HFFc6 (cell line): ENCODE results near the gene OAS3. TPM values are rescaled to one million over a fixed set of nuclear protein-coding genes. Genes with fewer than 3 reads are reported as not detected.

Experiments used
- DNase-seq: peaks from one replicate; pipeline ENCODE4 v3.0.0-alpha.2; 2018
- H3K27ac Mint-ChIP-seq: 2 replicates; pipeline ENCODE4 v1.8.0; 2020; ENCODE audit warnings: mild to moderate bottlenecking, mixed read lengths
- H3K27me3 Mint-ChIP-seq: 2 replicates; pipeline ENCODE4 v1.8.0; 2021; ENCODE audit warnings: mild to moderate bottlenecking, moderate library complexity, mixed read lengths; ENCODE audit not compliant: insufficient read depth
- H3K36me3 Mint-ChIP-seq: 2 replicates; pipeline ENCODE4 v1.8.0; 2021; ENCODE audit warnings: low read depth, mixed read lengths
- H3K4me1 Mint-ChIP-seq: 2 replicates; pipeline ENCODE4 v1.8.0; 2020; ENCODE audit warnings: low read depth, mixed read lengths
- H3K4me3 Mint-ChIP-seq: 2 replicates; pipeline ENCODE4 v1.8.0; 2020; ENCODE audit warnings: mild to moderate bottlenecking, moderate library complexity, mixed read lengths
- H3K9me3 Mint-ChIP-seq: 2 replicates; pipeline ENCODE4 v1.8.0; 2020; ENCODE audit warnings: mild to moderate bottlenecking, mixed read lengths
- long read RNA-seq: library from polyadenylated mRNA; unstranded; transcript quantifications from one replicate; pipeline ENCODE4 v2.0.0, GENCODE V29; 2019
- total RNA-seq, 6 experiments: library from RNA; stranded (reverse); fragmentation: NEBNext Ultra II Directional; extraction: Animal tissue kit (Norgen Biotek cat#: 25700); gene quantifications; 2 replicates in 1 of 6; 3 replicates in 5 of 6; pipeline ENCODE4 v1.2.3, GENCODE V29; 2021
- TF ChIP-seq, protein P1 (sequence below): fragments of 200-600 bp; sonication (generic); IDR thresholded peaks from 2 replicates; pipeline ENCODE4 v1.5.0; 2021; ENCODE audit warnings: antibody characterized with exemption, mild to moderate bottlenecking

The OAS3 gene, protein sequence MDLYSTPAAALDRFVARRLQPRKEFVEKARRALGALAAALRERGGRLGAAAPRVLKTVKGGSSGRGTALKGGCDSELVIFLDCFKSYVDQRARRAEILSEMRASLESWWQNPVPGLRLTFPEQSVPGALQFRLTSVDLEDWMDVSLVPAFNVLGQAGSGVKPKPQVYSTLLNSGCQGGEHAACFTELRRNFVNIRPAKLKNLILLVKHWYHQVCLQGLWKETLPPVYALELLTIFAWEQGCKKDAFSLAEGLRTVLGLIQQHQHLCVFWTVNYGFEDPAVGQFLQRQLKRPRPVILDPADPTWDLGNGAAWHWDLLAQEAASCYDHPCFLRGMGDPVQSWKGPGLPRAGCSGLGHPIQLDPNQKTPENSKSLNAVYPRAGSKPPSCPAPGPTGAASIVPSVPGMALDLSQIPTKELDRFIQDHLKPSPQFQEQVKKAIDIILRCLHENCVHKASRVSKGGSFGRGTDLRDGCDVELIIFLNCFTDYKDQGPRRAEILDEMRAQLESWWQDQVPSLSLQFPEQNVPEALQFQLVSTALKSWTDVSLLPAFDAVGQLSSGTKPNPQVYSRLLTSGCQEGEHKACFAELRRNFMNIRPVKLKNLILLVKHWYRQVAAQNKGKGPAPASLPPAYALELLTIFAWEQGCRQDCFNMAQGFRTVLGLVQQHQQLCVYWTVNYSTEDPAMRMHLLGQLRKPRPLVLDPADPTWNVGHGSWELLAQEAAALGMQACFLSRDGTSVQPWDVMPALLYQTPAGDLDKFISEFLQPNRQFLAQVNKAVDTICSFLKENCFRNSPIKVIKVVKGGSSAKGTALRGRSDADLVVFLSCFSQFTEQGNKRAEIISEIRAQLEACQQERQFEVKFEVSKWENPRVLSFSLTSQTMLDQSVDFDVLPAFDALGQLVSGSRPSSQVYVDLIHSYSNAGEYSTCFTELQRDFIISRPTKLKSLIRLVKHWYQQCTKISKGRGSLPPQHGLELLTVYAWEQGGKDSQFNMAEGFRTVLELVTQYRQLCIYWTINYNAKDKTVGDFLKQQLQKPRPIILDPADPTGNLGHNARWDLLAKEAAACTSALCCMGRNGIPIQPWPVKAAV
- total RNA-seq: 10 to 100 TPM in 1 of 6 experiments, 1 to 10 TPM in 5; 3.3 to 11.3 (median 9.0) TPM
- long read RNA-seq, full-length matches to known transcripts: 1 of 3 reads
- long read RNA-seq, partial matches to known transcripts: 1 of 3 reads
- long read RNA-seq, other reads (novel, unspliced or antisense): 1 of 3 reads

GRCh38 chr12:112937741-112938719, at the start of gene OAS3:
TSS of gene OAS3 (plus strand) at chr12:112938474. CDS start at chr12:112938531, 57 bp downstream.
- DNase-seq: peak; percentile 48
- H3K4me3 Mint-ChIP-seq: peak within 1 kb of the TSS; percentile 96
- no peaks in the 10 kb centered on the region for H3K27me3 Mint-ChIP-seq
- H3K9me3 Mint-ChIP-seq: no peaks in the 10 kb centered on the region
- no peaks in the 10 kb centered on the region for H3K36me3 Mint-ChIP-seq
- peaks cover 24% of the 10 kb centered on the region for H3K4me1 Mint-ChIP-seq
- TF ChIP-seq, protein P1, sequence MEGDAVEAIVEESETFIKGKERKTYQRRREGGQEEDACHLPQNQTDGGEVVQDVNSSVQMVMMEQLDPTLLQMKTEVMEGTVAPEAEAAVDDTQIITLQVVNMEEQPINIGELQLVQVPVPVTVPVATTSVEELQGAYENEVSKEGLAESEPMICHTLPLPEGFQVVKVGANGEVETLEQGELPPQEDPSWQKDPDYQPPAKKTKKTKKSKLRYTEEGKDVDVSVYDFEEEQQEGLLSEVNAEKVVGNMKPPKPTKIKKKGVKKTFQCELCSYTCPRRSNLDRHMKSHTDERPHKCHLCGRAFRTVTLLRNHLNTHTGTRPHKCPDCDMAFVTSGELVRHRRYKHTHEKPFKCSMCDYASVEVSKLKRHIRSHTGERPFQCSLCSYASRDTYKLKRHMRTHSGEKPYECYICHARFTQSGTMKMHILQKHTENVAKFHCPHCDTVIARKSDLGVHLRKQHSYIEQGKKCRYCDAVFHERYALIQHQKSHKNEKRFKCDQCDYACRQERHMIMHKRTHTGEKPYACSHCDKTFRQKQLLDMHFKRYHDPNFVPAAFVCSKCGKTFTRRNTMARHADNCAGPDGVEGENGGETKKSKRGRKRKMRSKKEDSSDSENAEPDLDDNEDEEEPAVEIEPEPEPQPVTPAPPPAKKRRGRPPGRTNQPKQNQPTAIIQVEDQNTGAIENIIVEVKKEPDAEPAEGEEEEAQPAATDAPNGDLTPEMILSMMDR: no peak
- peak within 1 kb of the TSS; percentile 81 for H3K27ac Mint-ChIP-seq

DNA sequence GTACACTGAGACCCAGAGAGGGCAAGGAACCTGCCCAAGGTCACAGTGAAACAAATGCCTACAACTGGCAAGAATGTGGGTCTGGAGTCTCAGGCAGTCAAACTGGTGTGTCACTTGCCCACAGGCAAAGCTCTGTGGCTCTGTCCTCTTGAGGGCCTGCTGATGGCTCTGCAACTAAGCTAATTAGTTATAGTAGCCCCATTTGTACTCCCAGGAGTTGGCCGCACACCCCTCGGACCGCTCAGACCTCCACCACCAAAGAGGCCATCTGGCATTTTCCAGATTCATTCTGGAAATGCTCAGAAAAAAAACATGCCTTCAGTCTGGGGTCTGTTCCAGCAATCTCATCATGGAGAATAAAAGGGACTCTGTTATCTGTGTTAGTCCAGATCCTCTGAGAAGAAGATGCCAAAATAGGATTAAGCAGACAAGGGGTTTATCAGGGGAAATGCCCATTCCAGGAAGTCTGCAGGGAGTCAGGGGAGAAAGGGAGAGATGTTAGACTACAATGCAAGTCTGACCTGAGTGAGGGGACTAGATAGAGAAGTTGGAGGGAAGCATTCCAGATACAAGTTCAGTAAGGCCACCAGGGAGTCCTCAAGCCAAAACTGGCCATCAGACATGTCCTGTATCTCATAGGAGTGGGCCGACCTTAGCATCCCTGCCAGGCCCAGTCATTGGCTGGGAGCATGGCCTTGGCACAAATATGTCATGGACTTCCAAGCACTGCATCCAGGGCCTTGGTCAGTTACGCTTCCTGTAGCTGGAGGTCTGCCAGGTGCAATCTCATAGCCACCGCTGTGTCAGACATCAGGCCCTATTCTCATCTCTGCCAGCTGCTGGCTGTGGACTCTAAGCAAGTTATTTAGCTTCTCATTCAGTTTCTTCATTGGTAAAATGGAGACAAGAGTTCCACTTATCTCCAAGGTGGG, 46.9 kb upstream of the OAS3 start:
- H3K27me3 Mint-ChIP-seq: peaks cover 2% of the 10 kb centered on the region
- TF ChIP-seq, protein P1: no peak
- peaks cover 11% of the 10 kb centered on the region; the same call in 1 of the 2 replicates for H3K9me3 Mint-ChIP-seq
- no peaks in the 10 kb centered on the region for H3K4me1 Mint-ChIP-seq
- DNase-seq: no peak
- H3K4me3 Mint-ChIP-seq: no peak overlapping the region
- no peaks in the 10 kb centered on the region for H3K36me3 Mint-ChIP-seq
- H3K27ac Mint-ChIP-seq: no peak overlapping the region

GRCh38 chr12:112892856-112893255, 45.4 kb upstream of the OAS3 start:
- DNase-seq: no peak
- TF ChIP-seq, protein P1: no peak
- Mint-ChIP-seq H3K36me3 (no peaks in the 10 kb centered on the region), H3K4me1 (no peaks in the 10 kb centered on the region), H3K9me3 (peaks cover 11% of the 10 kb centered on the region; the same call in 1 of the 2 replicates), H3K4me3 (no peak overlapping the region), H3K27me3 (peaks cover 4% of the 10 kb centered on the region), H3K27ac (no peak overlapping the region)

DNA sequence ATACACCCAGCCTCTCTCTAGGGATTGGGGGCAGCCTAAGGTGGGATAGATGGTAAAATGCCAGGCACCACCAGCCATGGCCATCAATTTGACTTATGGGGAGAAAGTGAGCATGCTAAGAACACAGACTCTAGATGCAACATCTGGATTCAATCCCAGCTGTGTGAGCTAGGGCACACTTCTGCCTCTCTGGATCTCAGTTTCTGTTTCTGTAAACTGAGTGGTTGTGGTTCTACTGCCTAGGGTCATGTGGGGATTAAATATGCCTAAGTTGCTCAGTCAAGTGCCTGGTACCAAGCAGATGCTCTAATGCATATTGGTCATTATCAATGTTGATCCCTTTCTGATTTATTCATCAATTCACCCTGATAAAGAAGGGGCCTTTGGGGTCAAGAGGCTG, 44.1 kb upstream of the OAS3 start:
- H3K4me3 Mint-ChIP-seq: no peak overlapping the region
- peaks cover 11% of the 10 kb centered on the region; the same call in 1 of the 2 replicates for H3K9me3 Mint-ChIP-seq
- no peak overlapping the region for H3K27ac Mint-ChIP-seq
- no peaks in the 10 kb centered on the region for H3K36me3 Mint-ChIP-seq
- no peak for DNase-seq
- no peaks in the 10 kb centered on the region for H3K4me1 Mint-ChIP-seq
- TF ChIP-seq, protein P1: no peak
- peaks cover 4% of the 10 kb centered on the region for H3K27me3 Mint-ChIP-seq
